Liver (tissue), 9 donors: ENCODE results near the gene FIGLA. TPM values are rescaled to one million over a fixed set of nuclear protein-coding genes. Genes with fewer than 3 reads are reported as not detected.

Experiments used
- DNase-seq: peaks from one replicate; pipeline ENCODE4 v3.0.0-alpha.2; 2017; ENCODE audit warnings: low spot score
- H3K27ac ChIP-seq, 2 donors: one replicate each; pipeline ENCODE4 v1.7.0; 2013; ENCODE audit warnings: inconsistent platforms in 2 of 2, low read length in 2 of 2, control low read depth in 1 of 2, low read depth in 1 of 2, mild to moderate bottlenecking in 1 of 2
- H3K27me3 ChIP-seq, 4 donors: one replicate each; pipeline versions ENCODE4 v1.6.1 to v1.7.0; 2013; ENCODE audit warnings: low read length in 3 of 4, inconsistent platforms in 1 of 4, mild to moderate bottlenecking in 1 of 4, moderate library complexity in 1 of 4; ENCODE audit not compliant: control insufficient read depth in 4 of 4, insufficient read depth in 4 of 4
- H3K36me3 ChIP-seq, 4 donors: one replicate each; pipeline versions ENCODE4 v1.6.1 to v1.7.0; 2013; ENCODE audit warnings: low read length in 3 of 4, mild to moderate bottlenecking in 3 of 4, low read depth in 1 of 4, moderate library complexity in 1 of 4; ENCODE audit not compliant: control insufficient read depth in 4 of 4, insufficient read depth in 3 of 4
- H3K4me1 ChIP-seq, 4 donors: one replicate each; pipeline versions ENCODE4 v1.6.1 to v1.7.0; 2013; ENCODE audit warnings: low read length in 3 of 4, mild to moderate bottlenecking in 3 of 4, moderate library complexity in 1 of 4; ENCODE audit not compliant: control insufficient read depth in 4 of 4, insufficient read depth in 4 of 4
- H3K4me3 ChIP-seq, 3 donors: one replicate each; pipeline versions ENCODE4 v1.6.1 to v1.7.0; 2013; ENCODE audit warnings: low read length in 3 of 3, control low read depth in 1 of 3, low read depth in 1 of 3, mild to moderate bottlenecking in 1 of 3
- H3K9ac ChIP-seq, 2 donors: one replicate each; pipeline ENCODE4 v1.7.0; 2013; ENCODE audit warnings: low read length in 2 of 2, mild to moderate bottlenecking in 2 of 2, moderate library complexity in 2 of 2, control low read depth in 1 of 2, low read depth in 1 of 2
- H3K9me3 ChIP-seq, 4 donors: one replicate each; pipeline versions ENCODE4 v1.6.1 to v1.7.0; 2013; ENCODE audit warnings: low read length in 3 of 4; ENCODE audit not compliant: control insufficient read depth in 4 of 4
- ATF3 ChIP-seq: IDR thresholded peaks from 2 replicates; pipeline ENCODE4 v1.6.1; 2016; ENCODE audit warnings: antibody characterized with exemption
- CTCF ChIP-seq: fragments of 150-350 bp; IDR thresholded peaks from 2 replicates; pipeline ENCODE4 v1.5.1; 2017; ENCODE audit warnings: improper control_type of control experiment, low read depth, low read length; ENCODE audit not compliant: missing input control
- EGR1 ChIP-seq, 2 donors: IDR thresholded peaks; 2 replicates each; pipeline ENCODE4 v1.6.1; 2016 to 2018; ENCODE audit warnings: antibody characterized with exemption in 2 of 2, low read depth in 2 of 2
- FOXA1 ChIP-seq: IDR thresholded peaks from 2 replicates; pipeline ENCODE4 v1.6.1; 2016; ENCODE audit warnings: antibody characterized with exemption
- FOXA2 ChIP-seq: IDR thresholded peaks from 2 replicates; pipeline ENCODE4 v1.6.1; 2016; ENCODE audit warnings: antibody characterized with exemption
- GABPA ChIP-seq, 2 donors: IDR thresholded peaks in 1 of 2; conservative IDR thresholded peaks in 1 of 2; 2 replicates each; pipeline ENCODE4 v1.6.1; 2016; ENCODE audit warnings: antibody characterized with exemption in 2 of 2, mild to moderate bottlenecking in 1 of 2, moderate library complexity in 1 of 2
- HNF4A ChIP-seq, 2 donors: conservative IDR thresholded peaks; 2 replicates each; pipeline ENCODE4 v1.6.1; 2016; ENCODE audit warnings: antibody characterized with exemption in 2 of 2, mild to moderate bottlenecking in 2 of 2
- HNF4G ChIP-seq: IDR thresholded peaks from 2 replicates; pipeline ENCODE4 v1.6.1; 2016; ENCODE audit warnings: antibody characterized with exemption
- JUND ChIP-seq, 2 donors: IDR thresholded peaks; 2 replicates each; pipeline ENCODE4 v1.6.1; 2016; ENCODE audit warnings: antibody characterized with exemption in 2 of 2
- MAX ChIP-seq: IDR thresholded peaks from 2 replicates; pipeline ENCODE4 v1.6.1; 2016; ENCODE audit warnings: antibody characterized with exemption
- NR2F2 ChIP-seq: IDR thresholded peaks from 2 replicates; pipeline ENCODE4 v1.6.1; 2016; ENCODE audit warnings: antibody characterized with exemption
- REST ChIP-seq: IDR thresholded peaks from 2 replicates; pipeline ENCODE4 v1.6.1; 2016; ENCODE audit warnings: antibody characterized with exemption, mild to moderate bottlenecking
- RXRA ChIP-seq, 2 donors: IDR thresholded peaks; 2 replicates each; pipeline ENCODE4 v1.6.1; 2017 to 2018; ENCODE audit warnings: antibody characterized with exemption in 2 of 2, mild to moderate bottlenecking in 1 of 2
- SP1 ChIP-seq: IDR thresholded peaks from 2 replicates; pipeline ENCODE4 v1.6.1; 2018; ENCODE audit warnings: antibody characterized with exemption, mild to moderate bottlenecking
- TAF1 ChIP-seq: conservative IDR thresholded peaks from 2 replicates; pipeline ENCODE4 v1.6.1; 2016; ENCODE audit warnings: antibody characterized with exemption, mild to moderate bottlenecking
- YY1 ChIP-seq: IDR thresholded peaks from 2 replicates; pipeline ENCODE4 v1.6.1; 2016; ENCODE audit warnings: antibody characterized with exemption, mild to moderate bottlenecking
- ZBTB33 ChIP-seq: IDR thresholded peaks from 2 replicates; pipeline ENCODE4 v1.6.1; 2016; ENCODE audit warnings: antibody characterized with exemption
- polyA plus RNA-seq, 2 donors: library from polyadenylated mRNA; stranded (reverse) in 1 of 2; unstranded in 1 of 2; fragments of 200-250 nt in 1 of 2; fragments of >200 nt in 1 of 2; fragmentation: Nextera tagmentation in 1 of 2; extraction: Ambion mirVana in 1 of 2; gene quantifications; one replicate each; pipeline versions ENCODE4 v1.2.1 to v1.2.3, GENCODE V29; 2013 to 2015
- total RNA-seq, 2 donors: library from RNA; depleted of rRNA; stranded (reverse); fragments of >200 nt; gene quantifications; one replicate each; pipeline ENCODE4 v1.2.3, GENCODE V29; 2014
- donor health status: healthy.
- donor health status: healthy.
- donor health status: healthy.
- donor health status: healthy.
- donor health status: healthy.

FIGLA gene
- total and polyA plus RNA-seq, 4 donors: not detected

- TF ChIP-seq ZBTB33: no peak
- TF ChIP-seq EGR1 (IDR thresholded peaks at IDR 0.05; ENCODE audit: low read depth in 2 of 2): no peak
These were observed 36.5 kb downstream of the FIGLA start (continued) for GRCh38 chr2:70753902-70754301.

GRCh38 chr2:70753031-70753430 is 37.4 kb downstream of the FIGLA start:
- H3K36me3 ChIP-seq: no peaks in the 10 kb centered on the region
- H3K4me1 ChIP-seq: no peaks in the 10 kb centered on the region
- DNase-seq: no peak
- TF ChIP-seq GABPA (IDR thresholded peaks at IDR 0.05 in 1 of 2, conservative IDR thresholded peaks at IDR 0.05 in 1 of 2) (no peak), FOXA2 (no peak), MAX (no peak), JUND (IDR thresholded peaks at IDR 0.05) (no peak), RXRA (IDR thresholded peaks at IDR 0.05) (no peak), REST (no peak), HNF4G (no peak), EGR1 (IDR thresholded peaks at IDR 0.05; ENCODE audit: low read depth in 2 of 2) (no peak), HNF4A (conservative IDR thresholded peaks at IDR 0.05) (no peak), YY1 (no peak), ATF3 (no peak), TAF1 (no peak), SP1 (no peak), FOXA1 (no peak), NR2F2 (no peak), CTCF (no peak)
- H3K9ac ChIP-seq: no peak overlapping the region
- H3K27ac ChIP-seq: no peak overlapping the region
- peaks cover 0 to 5% (median under 1%) of the 10 kb centered on the region in 4 donors for H3K27me3 ChIP-seq
- H3K9me3 ChIP-seq: no peaks in the 10 kb centered on the region
- no peak overlapping the region for H3K4me3 ChIP-seq
